Inflammatory macrophage treated with lipopolysaccharide for 1 hour (primary cell): Measurements from ENCODE around the gene MYB.
A peak's percentile ranks its signal among the peaks of the same experiment; 100 is the strongest.
"Not testable (repeated sequence)": the region's sequence is repeated elsewhere in the genome, so short reads cannot be mapped to it uniquely, and the experiment has no call there.

Source experiments
- DNase-seq, 2 donors: peaks; one replicate each; pipeline ENCODE4 v3.0.0-alpha.2; 2020 to 2022

Gene MYB

DNA sequence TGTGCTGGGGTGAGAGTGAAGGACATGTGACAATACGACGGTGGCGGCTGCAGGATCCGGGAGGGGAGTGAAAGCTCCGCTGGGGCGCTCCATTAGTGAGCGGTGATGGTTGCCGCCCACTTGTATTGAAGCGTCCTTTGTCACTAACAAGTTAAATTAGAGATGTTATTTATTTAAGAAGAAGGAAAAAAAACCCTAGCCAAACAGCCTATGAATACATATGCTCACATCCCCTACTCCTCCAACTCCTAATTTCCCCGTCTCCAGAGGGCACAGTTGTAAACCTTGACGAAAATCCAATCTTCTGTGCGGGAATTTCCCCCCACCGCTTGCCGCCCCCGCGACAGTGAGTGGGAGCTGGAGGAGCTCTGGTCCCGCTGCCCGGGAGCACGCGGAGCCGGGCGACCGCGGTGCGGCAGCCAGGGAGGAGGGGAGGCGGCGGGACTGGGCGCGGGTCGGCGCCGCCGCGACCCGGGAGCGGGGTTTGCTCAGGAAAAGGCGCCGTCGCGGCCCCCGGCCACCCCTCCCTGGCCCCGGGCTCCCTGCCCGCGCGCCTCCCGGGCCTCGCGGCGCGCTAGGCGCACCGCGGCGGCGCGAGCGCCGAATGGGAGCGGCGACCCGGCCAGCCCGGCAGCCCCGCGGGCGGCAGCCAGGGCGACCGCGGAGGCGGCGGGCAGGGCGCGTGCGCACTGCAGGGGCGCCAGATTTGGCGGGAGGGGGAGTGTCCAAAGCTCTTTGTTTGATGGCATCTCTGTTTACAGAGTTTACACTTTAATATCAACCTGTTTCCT is at the start of gene MYB:
TSS of gene MYB (plus strand) at position 767 of the 791 bp plus-strand sequence. CDS start 206 bp downstream, outside the sequence.
- DNase-seq, result peak; percentile 77 to 78

DNA sequence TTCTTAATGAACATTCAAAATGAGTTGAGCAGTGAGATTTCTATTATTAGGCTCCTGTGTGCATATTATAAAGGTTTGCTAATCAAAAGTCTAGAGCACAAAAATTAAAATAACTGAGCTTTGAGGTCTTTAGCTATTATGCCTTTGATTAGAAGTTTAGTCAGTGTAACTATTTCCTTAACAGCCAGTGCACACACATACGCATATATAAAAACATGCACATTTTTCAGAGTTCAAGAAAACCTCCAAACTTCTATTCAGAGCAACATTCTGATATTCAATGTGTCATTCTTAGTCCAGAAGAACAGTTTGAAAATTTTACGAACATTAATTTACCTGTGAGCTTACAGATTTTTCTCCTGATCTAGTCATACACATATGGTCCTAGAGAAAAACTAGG is 48.3 kb upstream of the MYB start:
- no peak for DNase-seq

DNA sequence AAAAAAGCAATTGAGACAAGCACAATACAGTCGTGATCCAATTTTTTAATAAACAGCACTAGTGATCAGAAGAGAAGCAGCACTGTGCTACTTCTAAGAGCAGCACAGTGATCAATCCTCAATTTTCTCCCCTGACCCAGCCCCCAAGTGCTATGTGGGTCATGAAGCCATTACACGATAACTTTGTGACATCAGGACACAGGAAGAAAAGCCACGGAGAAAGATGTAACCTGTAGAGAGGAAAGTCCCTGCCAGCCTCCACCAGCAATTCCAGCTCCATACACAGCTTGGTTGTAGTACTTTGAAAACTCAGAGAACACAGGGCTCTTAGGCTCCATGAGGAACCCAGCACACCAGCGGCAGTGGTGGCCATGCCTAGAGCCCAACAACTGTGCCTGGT is 45.3 kb upstream of the MYB start:
- no peak for DNase-seq

DNA sequence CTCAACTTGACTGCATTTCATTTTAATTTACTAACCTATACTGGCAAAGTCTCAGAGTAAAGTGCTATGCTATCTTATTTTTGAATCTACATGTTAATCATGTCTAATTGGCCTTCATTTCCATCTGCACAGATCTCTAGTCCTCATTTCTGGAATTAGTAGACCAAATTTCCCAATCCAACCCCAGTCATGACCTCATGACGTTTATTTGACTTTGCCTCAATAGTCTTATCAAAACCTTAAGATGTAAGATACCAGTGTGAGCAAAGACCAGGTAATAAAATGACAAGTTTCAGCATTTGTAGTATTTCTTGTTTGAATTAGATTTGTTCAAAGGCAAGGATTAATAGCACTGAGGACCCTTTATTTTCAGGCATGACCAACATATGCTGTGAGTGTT is 43.3 kb upstream of the MYB start:
- DNase-seq, result no peak

DNA sequence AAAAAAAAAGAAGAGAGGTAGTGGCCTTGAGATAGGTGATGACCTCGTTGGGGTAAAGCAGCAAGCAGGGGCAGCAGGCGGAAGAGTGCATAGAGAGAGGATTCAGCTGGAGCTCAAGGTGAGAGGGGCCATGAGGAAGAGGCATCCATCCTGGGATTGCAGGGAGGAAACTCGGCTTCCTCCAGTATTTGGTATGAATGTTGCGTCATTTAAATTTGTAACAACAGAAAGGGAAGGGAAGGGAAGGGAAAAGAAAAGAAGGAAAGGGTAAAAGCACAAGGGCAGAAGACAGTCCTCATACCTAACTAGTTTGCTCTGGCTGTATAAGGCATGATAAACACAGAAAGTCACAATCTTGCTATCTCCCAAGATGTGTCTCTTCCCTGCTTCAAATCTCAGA is 39.9 kb upstream of the MYB start:
- DNase-seq, result no peak

DNA sequence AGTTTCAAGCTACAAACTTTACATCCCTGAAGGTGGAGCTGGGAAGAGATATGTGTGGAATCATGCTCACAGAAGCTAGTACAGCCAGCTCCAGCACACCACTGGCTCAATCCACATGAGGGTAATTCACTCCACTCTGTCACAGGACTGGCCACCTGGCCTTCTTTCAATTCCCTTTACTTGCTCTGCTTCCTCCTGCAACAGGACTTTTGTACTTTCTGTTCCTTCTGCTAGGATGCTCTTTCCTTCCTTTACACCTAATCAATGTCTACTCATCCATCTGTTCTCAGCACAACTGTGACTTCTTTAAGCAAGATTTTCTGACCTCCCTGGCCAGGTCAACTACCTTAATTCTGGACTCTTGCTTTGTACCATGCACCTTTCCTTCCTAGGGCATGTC is 39.4 kb upstream of the MYB start:
- no peak for DNase-seq

- not testable (repeated sequence) for DNase-seq
Measured at GRCh38 chr6:135142232-135142631, 38.9 kb upstream of the MYB start.

- no peak for DNase-seq
Measured at GRCh38 chr6:135144673-135145062, 36.4 kb upstream of the MYB start.

DNA sequence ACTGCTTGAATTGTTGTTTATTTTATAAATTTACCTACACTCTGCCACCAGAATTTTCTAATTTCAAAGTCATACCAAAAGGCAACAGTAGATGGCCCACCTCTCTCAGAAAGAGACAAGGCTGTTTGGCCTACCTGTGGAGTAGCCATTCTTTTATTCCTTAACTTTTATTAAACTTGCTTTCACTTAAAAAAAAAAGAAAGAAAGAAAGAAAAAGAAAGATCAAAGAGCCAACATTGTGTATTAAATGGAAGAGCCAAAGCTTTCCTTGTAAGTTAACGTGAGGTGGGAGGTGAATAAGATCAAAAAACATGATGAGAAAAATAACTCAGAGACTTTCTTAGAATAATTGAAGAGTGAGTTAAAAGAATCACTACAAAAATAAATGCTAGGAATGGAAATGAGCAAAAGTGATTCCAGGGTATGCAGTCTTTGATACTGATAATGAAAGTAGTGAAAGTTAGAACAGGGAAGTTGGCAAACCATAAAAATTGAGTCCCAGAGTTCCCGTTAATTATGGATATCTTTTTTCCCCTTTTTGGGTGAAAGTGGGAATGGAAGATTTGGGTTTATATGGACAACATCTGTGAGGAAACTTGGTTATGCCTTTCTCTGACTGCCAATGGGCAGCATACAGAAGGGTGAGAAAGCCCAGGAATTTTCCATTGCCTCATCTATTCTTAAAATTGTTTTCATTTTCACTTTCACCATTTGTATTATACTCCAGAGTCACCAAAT is 35.9 kb upstream of the MYB start:
- DNase-seq, result peak; percentile 63 to 67

DNA sequence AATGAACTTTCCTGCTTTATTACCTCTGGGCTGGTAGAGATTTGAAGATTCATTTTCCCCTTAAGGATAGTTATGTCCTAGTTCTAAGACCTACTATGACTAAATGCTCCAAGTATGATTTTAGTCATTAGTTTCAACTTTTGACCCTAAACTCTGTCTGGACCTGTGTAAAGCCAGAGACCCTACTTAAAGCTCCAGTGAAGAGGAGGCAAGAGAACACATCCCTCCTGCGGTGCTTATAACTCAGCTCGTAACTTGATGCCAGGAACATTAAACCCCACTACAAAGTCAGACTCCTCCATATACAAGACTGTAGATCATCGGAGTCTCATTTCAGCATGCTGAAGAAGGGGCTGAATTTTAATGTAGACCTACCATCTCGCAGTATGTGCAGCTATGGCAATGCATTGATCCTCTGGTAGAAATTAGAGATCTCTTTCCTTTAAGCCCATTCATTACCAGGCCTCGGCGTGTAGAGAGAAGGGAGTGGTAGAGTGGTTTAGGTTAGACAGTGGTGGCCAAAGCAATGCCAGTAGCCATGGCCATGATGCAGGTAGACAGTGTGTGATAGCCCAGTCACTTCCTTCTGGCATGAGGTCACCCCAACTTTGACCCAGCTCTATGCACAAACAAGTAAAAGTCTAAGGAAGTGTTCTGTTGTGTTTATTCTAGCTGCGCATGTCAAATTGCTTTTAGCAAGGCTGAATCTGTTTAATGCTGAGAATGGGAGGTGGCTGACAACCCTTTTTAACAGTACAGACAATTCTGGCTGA is 34.8 kb upstream of the MYB start:
- no peak for DNase-seq

GRCh38 chr6:135147637-135148592 is 33.2 kb upstream of the MYB start:
- DNase-seq, result no peak

DNA sequence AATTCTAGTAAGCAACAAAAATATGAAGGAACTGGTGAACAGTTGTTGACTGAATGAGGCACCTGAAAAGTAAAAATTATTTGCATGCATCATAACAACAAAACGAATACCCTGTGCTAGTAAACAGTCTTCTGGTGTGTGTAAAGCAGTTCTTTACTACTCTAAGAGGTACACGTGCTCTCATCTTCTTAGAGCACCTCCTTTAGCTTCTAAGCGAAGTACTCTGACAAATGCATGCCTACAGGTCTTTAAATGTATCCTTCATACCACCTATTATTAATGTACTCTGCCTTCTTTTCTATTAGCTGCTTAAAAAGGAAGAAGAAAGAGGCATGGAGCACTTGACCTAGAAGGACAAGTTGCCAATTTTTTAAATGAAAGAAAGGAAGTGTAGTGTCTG is 32.2 kb upstream of the MYB start:
- DNase-seq, result no peak

DNA sequence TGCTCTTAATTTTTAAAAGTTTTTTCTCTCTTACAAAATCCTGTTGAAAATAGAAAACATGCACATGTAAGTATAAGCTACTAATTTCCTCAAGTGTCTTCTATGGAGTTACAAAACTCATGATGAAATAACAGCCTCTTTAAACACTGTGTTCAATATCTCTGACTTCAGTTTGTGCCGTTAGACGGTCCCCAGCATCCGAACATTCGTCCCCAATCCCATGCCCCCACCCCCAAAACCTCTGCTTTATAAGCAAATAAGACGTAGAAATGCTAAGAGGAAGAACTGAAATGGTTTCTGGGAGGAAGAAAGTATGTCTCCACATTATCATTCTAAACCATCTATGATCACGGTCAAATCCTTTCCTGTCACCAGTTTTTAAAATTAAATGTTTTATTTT is 31.7 kb upstream of the MYB start:
- no peak for DNase-seq

GRCh38 chr6:135150481-135150880 is 30.6 kb upstream of the MYB start:
- not testable (repeated sequence) for DNase-seq

GRCh38 chr6:135154125-135154524 is 27.0 kb upstream of the MYB start:
- DNase-seq, result not testable (repeated sequence)

GRCh38 chr6:135158397-135158796 is 22.7 kb upstream of the MYB start:
- DNase-seq, result no peak

- DNase-seq, result no peak
Measured at GRCh38 chr6:135159531-135159930, 21.6 kb upstream of the MYB start.

DNA sequence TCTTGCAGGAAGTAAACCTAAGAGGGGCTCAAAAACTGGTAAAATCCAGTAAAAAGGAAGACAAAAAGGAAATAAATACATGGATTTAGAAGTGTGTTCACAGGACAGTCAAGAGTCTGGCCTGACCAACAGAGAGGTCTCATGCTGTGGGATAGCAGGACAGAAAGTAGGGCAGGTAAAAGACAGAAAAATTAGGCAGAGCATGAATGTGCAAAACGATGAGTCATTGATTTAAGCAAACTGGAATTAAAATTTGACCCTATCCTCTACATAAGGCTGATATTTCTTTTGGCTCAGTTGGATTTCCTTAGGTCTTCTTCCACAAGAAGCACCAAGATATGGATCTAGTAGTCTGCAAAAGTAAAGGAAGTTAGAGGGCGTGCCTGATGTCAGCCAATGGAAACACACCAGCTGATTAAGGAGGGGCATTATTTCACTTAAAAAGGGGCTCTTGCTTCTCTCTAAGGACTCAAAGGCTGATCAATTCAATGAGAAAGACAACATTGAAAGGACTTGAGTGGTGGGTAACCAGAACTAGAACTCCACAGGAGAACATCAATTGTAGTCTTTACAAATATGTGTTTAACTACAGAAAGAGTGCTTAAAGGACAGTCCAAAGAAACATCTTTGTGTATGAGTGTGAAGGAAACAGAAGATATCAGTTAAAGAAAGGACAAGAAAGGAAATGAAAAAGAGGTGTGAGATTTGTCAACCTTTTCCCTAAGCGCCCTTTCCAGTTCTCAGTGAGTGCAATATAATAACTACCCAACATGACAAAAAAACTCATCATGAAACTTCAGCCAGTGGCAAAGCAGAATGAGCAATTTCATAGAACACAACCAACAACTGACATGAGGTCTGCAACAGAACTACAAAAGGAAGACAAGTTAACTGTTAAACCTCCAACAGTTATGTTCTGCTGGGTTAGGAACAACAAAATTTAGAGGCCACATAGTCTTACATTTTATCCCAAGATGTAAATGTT is 19.4 kb upstream of the MYB start:
- DNase-seq, result no peak

- peak in 1 of 2 donors; percentile 60 for DNase-seq
Measured at GRCh38 chr6:135162678-135163439, 18.2 kb upstream of the MYB start.

GRCh38 chr6:135163440-135163738 is 17.7 kb upstream of the MYB start:
- DNase-seq, result no peak
